ENCODE measurements around the gene C4orf17. TPM values are rescaled to one million over a fixed set of nuclear protein-coding genes. Genes with fewer than 3 reads are reported as not detected.

The C4orf17 gene
- not detected in 5 replicates for total RNA-seq (2022; extraction: Qiagen RNA extraction; ENCODE audit: low read depth)

DNA sequence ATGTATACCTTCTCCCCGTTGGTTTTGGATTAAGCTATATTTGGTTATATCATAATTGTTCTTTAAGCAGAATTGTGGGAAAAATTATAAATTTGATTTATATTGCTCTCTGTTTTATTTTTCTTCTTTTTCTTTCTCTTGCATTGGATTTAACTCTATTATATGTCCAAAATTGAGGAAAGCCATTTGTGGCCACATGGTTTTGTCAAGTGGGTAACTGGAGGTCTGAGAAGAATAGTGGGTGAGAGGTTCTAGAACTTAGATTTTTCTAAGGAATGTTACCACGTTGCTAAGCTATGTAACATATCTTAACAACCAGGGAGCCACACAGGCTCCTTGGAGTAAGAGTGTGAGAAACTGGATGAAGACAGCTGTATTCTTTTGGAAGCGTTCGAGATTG lies at the start of gene C4orf17:
C4orf17 (plus strand) TSS at position 301 of the 400 bp plus-strand sequence. CDS start 2,061 bp downstream, outside the sequence.

DNA sequence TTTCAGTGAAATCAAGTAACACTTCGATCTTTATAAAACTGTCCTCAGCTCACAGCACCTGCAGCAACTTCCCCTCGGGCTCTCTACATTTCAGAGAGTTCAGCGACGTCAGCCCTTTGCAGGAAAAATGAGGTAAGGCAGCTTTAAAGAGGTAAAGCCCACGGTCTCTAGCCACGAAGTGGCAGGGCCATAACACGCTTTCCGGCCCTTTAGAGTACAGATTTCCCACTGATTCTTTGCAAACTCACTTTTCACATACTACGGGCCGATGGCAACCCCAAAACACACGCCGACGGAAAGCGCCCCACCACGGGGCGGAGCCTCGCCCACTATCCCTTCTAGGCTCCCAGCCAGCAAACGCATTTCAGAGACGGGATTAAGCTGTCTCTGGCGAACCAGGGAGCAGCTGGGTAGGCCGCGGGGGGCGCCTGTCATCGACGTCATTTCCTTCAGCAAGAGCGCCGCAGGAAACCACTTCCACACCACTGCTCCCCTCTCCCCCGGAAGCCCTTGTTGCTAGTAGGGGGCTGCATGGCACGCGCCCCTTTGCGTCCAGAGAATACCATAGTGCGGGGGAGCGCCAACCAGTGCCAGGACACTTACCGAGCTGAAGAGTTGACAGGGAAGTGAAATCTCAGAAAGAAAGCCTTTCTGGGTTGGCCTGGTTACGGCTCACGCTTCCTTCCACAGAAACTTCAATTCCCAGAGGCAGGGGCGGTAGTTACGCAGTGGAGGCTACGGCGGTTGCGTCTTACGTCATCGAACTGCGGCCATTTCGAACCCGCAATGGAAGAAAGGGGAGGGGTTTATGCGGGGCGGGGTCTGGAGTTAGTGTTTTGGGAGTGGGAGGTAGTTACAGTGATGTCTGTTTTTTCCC lies 52.7 kb downstream of the C4orf17 start, which contains the start of gene TRMT10A:
TRMT10A (minus strand) TSS at position 730 of the 877 bp plus-strand sequence. CDS start 4,701 bp downstream, outside the sequence.

DNA sequence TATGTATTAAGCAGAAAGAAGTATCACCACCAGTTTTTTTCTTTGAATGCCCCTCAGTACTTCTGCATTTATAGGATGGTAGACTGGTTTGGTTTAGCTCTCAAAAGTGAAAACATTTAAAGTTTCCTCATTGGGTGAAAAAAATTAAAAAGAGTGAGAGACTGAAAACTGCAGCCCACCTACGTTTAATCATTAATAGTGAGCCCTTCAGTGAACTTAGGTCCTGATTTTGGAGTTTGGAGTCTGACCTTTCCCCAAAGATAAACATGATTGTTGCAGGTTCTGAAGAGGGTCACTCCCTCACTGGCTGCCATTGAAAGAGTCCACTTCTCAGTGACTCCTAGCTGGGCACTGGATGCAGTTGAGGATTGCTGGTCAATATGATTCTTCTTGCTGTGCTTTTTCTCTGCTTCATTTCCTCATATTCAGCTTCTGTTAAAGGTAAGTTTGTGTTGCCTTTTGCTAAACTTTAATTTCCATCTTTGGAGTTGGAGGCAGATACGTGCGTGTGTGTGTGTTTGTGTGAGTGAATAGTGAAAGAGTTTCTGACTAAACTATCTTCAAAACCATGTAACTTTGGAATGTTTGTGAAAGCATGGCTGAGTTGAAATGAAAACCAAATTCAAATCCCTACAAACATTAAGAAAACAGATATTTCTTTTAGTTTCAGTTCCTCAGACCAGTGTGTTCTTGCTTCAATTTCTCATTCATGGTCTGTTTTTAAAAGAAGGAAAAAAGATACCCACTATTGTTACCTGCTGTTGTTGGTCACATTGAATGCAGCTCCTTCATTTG lies 63.9 kb downstream of the C4orf17 start, which contains the start of gene MTTP:
MTTP (plus strand) TSS at position 295 of the 795 bp plus-strand sequence; CDS start at position 381, 86 bp downstream.

Other genes with a start within 250 kb of the C4orf17 start
- not detected in 5 replicates for gene ADH1A, start 220.0 kb upstream of the C4orf17 start, total RNA-seq (2022; extraction: Qiagen RNA extraction; ENCODE audit: low read depth)
- not detected in 5 replicates for gene ADH1B, start 189.6 kb upstream of the C4orf17 start, total RNA-seq (2022; extraction: Qiagen RNA extraction; ENCODE audit: low read depth)
- not detected in 5 replicates for gene ADH1C, start 158.3 kb upstream of the C4orf17 start, total RNA-seq (2022; extraction: Qiagen RNA extraction; ENCODE audit: low read depth)
- gene ADH7, start 75.7 kb upstream of the C4orf17 start, total RNA-seq (2022; extraction: Qiagen RNA extraction; ENCODE audit: low read depth), result not detected in 5 replicates
- gene TRMT10A, start 53.0 kb downstream of the C4orf17 start, total RNA-seq (2022; extraction: Qiagen RNA extraction; ENCODE audit: low read depth), result 4.0 to 5.7 TPM (median 5.0 TPM) in 5 replicates
- gene MTTP, start 63.8 kb downstream of the C4orf17 start, total RNA-seq (2022; extraction: Qiagen RNA extraction; ENCODE audit: low read depth), result 0.07 TPM in 1 of 5 replicates, not detected in the others
- not detected in 5 replicates for gene C4orf54, start 146.8 kb downstream of the C4orf17 start, total RNA-seq (2022; extraction: Qiagen RNA extraction; ENCODE audit: low read depth)

Data from A549 treated with DMSO at 1 μM for 4 hours (cell line).